Hippocampal formation (tissue), 2 donors: ENCODE data around the gene TMEM107.
"Not testable (repeated sequence)": the region's sequence is repeated elsewhere in the genome, so short reads cannot be mapped to it uniquely, and the experiment has no call there.

ENCODE experiments used
- DNase-seq, 2 donors: peaks; one replicate each; lab custom pipeline; 2025; lab: John Stamatoyannopoulos, UW

The TMEM107 gene

DNA sequence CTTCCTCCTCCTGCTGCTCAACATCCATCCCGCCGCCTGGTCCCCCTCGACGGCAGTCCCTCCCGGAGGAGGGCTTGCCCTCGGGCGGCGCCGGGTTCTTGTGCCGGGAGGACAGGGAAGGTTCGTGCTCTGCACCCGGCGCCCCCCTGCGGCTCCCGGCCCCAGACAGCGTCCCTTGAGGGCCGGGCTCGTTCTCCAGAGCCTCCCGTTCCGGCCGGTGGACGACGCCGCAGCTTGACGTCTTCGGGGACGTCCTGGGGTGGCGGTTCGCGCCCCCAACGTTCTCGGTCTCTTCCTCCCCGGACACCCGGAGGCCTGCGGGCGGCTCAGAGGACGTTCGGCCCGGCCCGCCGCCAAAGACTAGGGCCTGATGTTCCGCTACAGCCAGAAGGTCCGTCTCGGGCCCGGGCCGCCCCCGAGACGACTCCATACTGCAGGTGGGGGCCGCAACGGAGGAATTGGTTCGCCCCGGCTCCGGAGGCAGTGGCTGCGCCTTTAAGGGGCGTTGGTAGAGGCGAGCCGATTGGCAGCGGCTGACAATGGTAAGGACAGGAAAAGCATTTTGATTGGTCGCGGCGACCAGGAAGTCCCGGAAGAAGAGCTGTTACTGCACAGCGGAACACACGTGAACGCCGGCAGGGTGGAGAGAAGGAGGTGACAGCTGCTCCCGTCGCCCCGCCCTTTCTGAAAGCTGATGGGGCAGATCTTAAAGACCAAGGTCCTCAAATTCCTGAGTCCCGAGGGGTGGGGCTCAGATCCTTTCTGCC is 13.7 kb upstream of the TMEM107 start, which contains the start of gene BORCS6:
TSS of gene BORCS6 (minus strand) at position 470 of the 767 bp plus-strand sequence. CDS start at position 430, 40 bp downstream.
- peak; percentile 98 to 99 for DNase-seq

GRCh38 chr17:8189041-8189710 is 13.0 kb upstream of the TMEM107 start:
- DNase-seq: no peak

GRCh38 chr17:8188263-8188839 is 12.2 kb upstream of the TMEM107 start:
- DNase-seq: no peak

DNA sequence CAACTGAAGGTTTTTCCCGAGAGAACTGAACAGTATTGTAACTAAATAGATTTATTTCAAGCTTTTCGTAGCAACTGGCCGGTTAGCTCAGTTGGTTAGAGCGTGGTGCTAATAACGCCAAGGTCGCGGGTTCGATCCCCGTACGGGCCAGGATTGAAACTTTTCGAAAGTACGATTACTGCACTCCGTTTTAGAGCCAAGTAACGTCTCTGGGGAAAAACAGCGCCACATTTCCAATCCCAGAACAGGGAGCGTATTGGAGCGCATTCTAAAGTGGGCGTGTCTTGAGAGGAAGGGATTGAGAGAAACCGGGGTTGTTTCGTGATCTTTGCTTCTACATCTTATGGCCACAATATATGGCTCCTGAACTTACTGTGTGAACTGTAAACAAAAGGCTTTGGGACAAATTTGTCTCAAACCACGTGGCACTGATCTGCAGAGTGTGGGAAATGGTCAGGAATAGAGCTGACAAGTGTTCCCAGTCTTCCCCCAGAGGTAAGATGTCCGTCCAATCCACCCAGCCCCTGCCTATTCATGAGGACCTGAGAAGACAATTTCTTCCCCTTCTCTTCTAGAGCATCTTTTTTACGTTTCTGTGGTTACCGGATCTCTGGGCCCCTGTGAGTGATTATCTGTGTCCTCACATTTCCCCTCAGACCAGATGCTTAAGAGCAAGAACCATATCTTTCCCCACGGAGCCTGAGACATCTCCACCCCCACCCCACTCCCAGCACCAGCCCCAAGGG is 11.5 kb upstream of the TMEM107 start:
- peak; percentile 86 to 88 for DNase-seq

DNA sequence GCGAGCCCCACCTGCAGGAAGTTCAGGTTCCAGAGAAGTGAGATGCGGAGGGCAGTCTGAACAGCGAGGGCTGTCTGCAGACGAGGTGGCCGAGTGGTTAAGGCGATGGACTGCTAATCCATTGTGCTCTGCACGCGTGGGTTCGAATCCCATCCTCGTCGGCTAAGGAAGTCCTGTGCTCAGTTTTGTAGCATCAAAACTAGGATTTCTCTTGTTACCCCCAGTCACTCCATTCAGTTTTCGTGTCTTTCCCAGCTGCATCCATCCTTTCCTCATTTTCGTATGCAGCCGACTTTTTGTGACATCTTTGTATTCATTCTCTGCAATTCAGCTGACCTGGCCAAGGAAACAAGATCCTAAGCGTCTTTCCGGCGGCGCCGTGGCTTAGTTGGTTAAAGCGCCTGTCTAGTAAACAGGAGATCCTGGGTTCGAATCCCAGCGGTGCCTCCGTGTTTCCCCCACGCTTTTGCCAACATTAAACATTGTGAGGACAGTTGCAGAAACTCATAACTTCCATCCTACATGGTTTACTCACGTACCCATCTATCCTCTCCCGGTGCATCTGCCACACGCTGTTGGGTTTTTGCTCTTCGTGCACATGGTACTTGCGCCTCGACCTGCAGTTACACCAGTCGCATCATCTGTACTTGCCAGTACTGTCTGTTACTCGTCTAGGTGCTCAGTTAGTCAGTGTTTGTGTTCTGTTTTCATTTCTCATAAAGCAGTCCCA is 10.8 kb upstream of the TMEM107 start:
- peak; percentile 87 to 92 for DNase-seq

- no peak for DNase-seq
Measured at GRCh38 chr17:8186446-8186786, 10.2 kb upstream of the TMEM107 start.

DNA sequence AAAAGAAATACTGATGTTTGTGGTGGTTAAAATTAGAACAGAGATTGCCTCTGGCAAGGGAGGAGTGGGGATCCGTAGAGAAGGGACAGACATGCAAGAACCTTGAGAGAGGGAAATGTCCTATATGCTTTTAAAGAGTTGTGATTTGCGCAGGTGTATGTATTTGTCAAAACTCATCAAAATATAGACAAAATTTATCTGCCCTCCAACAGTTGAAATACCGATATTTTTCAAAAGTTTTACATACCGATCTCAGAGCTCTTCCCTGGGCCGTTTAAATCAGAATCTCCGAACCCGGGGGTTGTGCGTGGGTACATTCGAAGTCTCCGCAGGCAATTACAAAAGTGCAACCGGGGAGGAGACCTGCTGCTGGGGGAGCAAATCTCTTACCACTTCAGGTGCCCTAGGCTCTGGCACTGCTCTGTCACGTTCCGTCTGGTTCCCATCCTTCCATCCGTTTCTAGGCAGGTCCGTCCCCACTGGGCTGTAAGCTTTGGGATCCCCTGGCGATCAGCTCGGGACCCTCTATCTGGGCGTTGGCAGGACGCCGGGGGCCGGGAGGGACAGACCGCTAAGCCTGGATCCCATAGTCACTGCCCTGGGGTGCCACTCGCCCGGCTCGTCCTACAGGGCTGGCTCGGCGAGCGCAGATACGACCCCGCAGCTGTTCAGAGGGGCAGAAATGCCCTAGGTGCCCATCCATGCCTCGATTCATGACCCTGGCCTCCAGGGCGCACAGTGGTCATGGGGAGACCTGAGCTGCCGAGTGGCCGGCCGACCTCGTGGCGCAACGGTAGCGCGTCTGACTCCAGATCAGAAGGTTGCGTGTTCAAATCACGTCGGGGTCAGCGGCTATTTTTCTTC is 9.6 kb upstream of the TMEM107 start:
- DNase-seq: peak; percentile 78 to 81

DNA sequence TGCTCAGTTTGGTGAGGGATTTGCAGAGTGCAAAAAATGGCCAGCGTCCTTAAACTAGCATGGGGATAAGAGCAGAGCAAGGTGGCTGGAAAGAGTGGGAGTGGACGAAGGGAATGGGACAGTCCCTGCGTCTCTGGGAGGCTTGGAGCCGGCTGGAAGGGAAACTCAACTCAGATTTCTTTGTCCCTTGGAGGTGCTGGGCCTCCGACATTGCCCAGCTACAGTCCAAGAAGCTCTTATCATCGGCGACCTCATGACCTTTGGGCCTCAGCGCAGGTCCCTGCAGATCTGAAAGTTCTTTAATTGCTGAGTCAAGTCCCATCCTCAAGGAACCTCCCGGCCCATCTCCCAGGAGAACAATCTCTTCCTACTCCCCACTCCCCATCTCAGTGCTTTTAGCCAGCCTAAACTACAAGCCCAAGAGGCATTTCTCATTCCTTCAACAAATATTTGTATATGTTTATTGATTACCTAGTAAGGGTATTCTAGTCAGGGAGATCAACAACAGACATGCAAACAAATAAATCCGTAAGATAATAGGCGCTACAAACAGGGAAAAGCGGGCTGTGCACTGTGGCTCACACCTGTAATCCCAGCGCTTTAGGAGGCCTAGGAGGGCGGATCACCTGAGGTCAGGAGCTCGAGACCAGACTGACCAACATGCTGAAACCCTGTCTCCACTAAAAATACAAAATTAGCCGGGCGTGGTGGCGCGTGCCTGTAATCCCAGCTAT is 985 bp upstream of the TMEM107 start:
- no peak for DNase-seq

DNA sequence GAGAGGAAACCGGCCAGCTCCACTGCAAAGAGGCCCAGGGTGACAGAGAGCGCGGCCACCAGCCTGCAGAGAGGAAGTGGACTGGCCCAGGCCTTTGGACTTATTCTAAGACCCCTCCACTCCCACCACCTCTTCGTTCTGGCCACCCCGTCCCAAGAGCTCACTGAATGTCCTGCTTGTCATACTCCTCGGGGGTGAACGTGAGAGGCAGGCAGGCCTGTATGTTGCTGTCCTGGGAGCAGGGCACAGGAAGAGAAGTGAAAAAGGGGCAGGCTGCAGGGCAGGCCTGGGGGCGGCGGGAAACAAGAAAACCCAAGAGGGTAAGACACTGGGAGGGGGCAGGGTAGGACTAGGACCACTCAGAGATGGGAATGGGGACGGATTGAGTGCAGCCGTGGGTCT is 384 bp downstream of the TMEM107 start:
- DNase-seq: no peak

- no peak for DNase-seq
Measured at GRCh38 chr17:8173871-8174322, 2.3 kb downstream of the TMEM107 start.

GRCh38 chr17:8173056-8173870 is 2.9 kb downstream of the TMEM107 start:
- peak; percentile 75 to 94 for DNase-seq

DNA sequence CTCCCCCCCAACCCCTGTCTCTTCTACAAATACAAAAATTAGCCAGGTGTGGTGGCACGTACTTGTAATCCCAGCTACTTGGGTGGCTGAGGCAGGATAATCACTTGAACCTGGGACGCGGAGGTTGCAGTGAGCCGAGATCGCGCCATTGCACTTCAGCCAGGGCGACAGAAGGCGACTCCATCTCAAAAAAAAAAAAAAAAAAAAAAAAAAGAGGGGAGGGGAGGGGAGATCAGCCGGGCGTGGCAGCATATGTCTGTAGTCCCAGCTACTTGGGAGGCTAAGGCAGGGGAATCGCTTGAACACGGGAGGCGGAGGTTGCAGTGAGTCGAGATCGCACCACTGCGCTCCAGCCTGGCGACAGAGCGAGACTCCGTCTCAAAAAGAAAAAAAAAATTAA is 6.0 kb downstream of the TMEM107 start:
- not testable (repeated sequence) for DNase-seq

GRCh38 chr17:8167526-8167925 is 8.7 kb downstream of the TMEM107 start:
- no peak for DNase-seq

GRCh38 chr17:8166731-8167130 is 9.4 kb downstream of the TMEM107 start:
- DNase-seq: no peak

DNA sequence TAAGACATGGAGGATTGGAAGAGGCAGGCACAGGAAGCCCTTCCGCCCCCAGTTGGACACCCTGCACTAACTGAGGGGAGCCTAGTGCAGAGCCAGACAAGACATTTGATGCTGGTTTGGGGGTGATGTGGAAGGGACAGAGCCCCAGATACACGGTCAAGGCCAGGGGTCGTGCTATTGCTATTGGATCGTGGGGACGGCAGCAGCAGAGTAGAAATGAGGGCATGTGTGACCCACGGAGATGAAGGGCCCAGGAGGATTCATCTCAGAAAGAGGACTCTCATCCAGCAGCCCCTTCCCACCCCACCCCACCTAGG is 11.4 kb downstream of the TMEM107 start:
- DNase-seq: no peak

DNA sequence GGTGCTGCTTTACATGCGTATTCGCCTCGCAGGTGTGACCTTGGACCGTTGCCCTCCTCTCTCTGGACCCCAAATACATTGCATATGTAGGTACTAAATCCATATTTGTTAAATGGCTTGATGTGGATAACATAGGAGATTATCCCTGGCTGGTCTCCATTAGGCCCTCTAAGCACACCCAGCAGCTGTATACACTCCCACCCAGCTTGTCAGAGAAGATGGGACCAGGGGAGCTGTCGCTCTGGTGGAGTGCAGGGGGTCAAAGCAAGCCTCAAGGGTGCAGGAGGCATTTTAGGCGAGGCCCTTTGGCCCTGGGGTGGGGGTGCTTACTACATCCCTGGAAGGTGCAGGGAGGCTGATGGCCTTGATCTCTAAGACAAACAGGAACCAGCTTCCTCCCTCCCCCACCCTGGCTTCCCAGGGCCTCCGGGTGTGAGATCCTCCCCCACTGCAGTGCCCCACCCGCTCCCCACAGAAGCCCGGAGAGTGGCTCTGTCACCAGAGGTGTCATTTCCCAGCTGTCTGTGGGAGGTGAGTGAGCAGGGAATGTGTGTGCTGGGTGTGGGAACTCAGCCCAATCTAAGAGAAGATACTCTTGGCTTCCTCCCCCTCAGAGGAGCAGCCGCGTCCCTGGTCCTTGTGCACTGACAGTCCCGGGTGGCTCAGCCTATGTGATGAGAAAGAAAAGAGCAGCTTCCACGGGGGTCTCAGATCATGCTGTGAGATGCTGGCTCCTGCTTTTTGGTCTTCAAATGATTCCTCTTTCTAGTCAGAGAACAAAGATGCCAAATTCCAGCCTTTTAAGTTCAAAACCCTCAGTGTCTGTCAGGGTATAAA is 12.0 kb downstream of the TMEM107 start:
- peak in 1 of 2 donors; percentile 37 for DNase-seq

DNA sequence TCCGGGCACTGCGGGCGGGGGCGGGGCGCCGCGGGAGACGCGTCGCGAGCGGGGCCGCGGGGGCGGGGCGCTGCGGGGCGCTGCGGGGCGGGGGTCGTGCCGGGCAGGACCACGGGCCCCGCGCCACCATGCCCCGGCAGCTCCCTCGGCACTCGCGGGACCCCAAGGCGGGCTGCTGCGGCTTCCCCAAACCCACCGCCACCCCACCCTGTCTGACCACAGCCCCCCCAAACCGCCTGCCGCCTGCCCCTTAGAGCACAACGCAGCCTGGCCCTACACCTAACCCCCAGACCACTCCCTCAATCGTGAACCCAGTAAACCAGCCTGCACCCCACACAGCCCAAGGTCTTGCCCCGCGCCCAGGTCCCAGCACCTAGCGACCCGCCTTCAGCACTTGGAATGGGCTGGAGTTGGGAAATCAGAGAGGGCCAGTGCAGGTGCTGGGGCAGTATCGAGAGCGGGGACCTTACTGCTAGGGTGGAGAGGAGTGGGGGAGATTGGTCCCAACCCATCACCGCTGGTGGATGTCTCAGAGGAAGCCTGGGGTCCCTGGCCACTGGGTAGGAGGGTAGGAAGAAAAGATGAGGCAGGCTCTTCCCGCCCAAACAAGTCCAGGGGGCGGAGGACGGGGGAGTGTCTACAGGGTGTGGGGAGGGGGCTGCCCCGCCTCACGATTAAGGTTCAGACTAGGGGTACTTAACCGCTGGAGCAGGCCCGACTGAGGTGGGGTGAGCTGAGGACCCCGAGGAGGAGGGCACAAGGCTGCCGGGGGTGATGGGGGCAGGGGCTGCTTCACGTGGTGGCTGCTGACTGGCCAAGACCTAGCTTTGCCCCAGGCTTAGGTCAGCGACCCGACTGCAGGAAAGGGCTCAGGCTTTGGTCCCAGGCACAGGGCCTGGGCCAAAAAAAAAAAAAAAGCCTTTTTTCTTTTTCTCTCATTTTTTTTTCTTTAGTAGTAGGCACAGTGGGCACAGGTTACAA is 12.9 kb downstream of the TMEM107 start:
- DNase-seq: no peak
